Esophagus muscularis mucosa (tissue), 4 donors: ENCODE results near the gene TRIP11. TPM values are rescaled to one million over a fixed set of nuclear protein-coding genes. Genes with fewer than 3 reads are reported as not detected.

Experiments used
- DNase-seq: peaks from one replicate; pipeline ENCODE4 v3.0.0-alpha.2; 2017; ENCODE audit errors: extremely low spot score
- H3K27ac ChIP-seq, 4 donors: fragments of 200-600 bp; sonication (generic); replicated peaks in 1 of 4; 1 replicate in 3 of 4; 2 replicates in 1 of 4; pipeline ENCODE4 v1.5.1; 2016 to 2019; ENCODE audit warnings: mild to moderate bottlenecking in 1 of 4
- H3K27me3 ChIP-seq, 4 donors: fragments of 200-600 bp; sonication (generic); one replicate each; pipeline versions ENCODE4 v1.5.1 to v1.6.0; 2016 to 2019
- H3K36me3 ChIP-seq, 4 donors: fragments of 200-600 bp; sonication (generic); one replicate each; pipeline ENCODE4 v1.5.1; 2016 to 2019
- H3K4me1 ChIP-seq, 4 donors: fragments of 200-600 bp; sonication (generic); one replicate each; pipeline ENCODE4 v1.5.1; 2016 to 2019
- H3K4me3 ChIP-seq, 4 donors: fragments of 200-600 bp; sonication (generic); 1 replicate in 2 of 4; 2 replicates in 2 of 4; pipeline ENCODE4 v1.5.1; 2016 to 2019; ENCODE audit warnings: mild to moderate bottlenecking in 4 of 4, moderate library complexity in 1 of 4
- H3K9me3 ChIP-seq, 4 donors: fragments of 200-600 bp; sonication (generic); 1 replicate in 3 of 4; 2 replicates in 1 of 4; pipeline ENCODE4 v1.5.1; 2016 to 2019
- EP300 ChIP-seq: sonication (generic); formaldehyde crosslinking; IDR thresholded peaks from one replicate; pipeline ENCODE4 v1.6.1; 2017; ENCODE audit warnings: antibody characterized with exemption
- POLR2A ChIP-seq: fragments of 450-650 bp; IDR thresholded peaks from one replicate; pipeline ENCODE4 v1.6.1; 2017; ENCODE audit warnings: antibody characterized with exemption, moderate library complexity, mild to moderate bottlenecking, low read depth
- POLR2AphosphoS5 ChIP-seq, 2 donors: sonication (generic); formaldehyde crosslinking; IDR thresholded peaks; one replicate each; pipeline ENCODE4 v1.6.1; 2017; ENCODE audit warnings: antibody characterized with exemption in 2 of 2
- WGBS: methylation state at CpG from one replicate; pipeline ENCODE4 v1.1.5; 2018; 5-methylcytosine and 5-hydroxymethylcytosine counted together
- intact Hi-C: fragments of 100-400 bp; cut with DNase I; formaldehyde crosslinking; loops from one replicate; pipeline ENCODE4 v1.15.1; 2023
- total RNA-seq, 4 donors: library from RNA; depleted of rRNA; stranded (reverse); fragments of >200 nt; gene quantifications; one replicate each; pipeline versions ENCODE4 v1.1.0 to v1.2.1, GENCODE V29; 2016
- TF ChIP-seq, protein P1 (sequence below), 3 experiments: fragments of 200-600 bp in 2 of 3; fragments of 450-650 bp in 1 of 3; sonication (generic) in 2 of 3; IDR thresholded peaks; one replicate each; pipeline ENCODE4 v1.5.1; 2017 to 2019; ENCODE audit warnings: antibody characterized with exemption in 3 of 3, mild to moderate bottlenecking in 2 of 3, moderate library complexity in 1 of 3

TRIP11 gene
- total RNA-seq, 4 donors from 2014 or later, result 24.0 to 36.2 (median 29.6) TPM

DNA sequence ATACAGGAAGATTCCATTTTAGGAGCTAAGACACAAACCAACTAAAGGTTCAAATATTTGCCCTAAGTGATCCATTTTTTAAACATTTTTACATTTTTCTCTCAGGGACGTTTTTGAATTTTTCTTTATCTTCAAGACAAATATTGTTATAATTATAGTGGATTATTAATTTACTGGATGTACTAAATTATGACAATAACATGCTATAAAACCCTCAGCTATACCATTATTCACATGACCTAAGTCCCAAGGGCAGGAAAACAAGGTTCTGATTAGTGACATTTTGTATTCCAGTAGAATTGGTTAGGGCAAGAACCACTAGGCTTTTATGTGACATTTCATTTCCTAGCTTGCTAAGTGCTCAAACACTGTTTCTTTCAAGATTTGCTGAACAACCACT, 75.8 kb downstream of the TRIP11 start:
- TF ChIP-seq, protein P1, sequence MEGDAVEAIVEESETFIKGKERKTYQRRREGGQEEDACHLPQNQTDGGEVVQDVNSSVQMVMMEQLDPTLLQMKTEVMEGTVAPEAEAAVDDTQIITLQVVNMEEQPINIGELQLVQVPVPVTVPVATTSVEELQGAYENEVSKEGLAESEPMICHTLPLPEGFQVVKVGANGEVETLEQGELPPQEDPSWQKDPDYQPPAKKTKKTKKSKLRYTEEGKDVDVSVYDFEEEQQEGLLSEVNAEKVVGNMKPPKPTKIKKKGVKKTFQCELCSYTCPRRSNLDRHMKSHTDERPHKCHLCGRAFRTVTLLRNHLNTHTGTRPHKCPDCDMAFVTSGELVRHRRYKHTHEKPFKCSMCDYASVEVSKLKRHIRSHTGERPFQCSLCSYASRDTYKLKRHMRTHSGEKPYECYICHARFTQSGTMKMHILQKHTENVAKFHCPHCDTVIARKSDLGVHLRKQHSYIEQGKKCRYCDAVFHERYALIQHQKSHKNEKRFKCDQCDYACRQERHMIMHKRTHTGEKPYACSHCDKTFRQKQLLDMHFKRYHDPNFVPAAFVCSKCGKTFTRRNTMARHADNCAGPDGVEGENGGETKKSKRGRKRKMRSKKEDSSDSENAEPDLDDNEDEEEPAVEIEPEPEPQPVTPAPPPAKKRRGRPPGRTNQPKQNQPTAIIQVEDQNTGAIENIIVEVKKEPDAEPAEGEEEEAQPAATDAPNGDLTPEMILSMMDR (IDR thresholded peaks at IDR 0.05), result no peak
- TF ChIP-seq POLR2AphosphoS5 (IDR thresholded peaks at IDR 0.05) (no peak), POLR2A (no peak), EP300 (no peak)
- Histone ChIP-seq H3K4me1 (no peaks in the 10 kb centered on the region), H3K27me3 (no peaks in the 10 kb centered on the region), H3K4me3 (no peak overlapping the region), H3K36me3 (peaks cover 8 to 19% (median 14%) of the 10 kb centered on the region in 4 donors), H3K27ac (no peak overlapping the region), H3K9me3 (no peaks in the 10 kb centered on the region)
- no peak for DNase-seq
- WGBS, result 67% methylated on average over 1 of the region's 1 CpG
- intact Hi-C loops, result no loop called here

DNA sequence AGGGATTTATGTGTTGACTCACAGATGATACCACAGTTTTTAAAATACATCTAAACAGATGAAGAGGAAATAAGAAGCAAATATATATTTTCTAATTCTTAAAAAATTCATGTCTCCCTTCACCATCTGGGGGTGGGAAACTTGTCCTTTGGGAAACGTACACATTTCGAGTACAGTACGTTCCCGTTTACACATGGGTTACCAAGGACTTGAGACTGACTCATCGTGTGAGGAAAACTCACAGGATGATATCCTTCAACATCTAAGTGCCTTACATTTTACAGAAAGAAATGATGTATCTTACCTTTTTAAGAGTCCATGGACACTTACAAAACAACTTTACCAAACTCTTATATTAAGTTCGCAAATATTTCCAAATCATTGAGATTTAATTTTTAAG, 76.4 kb downstream of the TRIP11 start:
- 55% methylated on average over 6 of the region's 6 CpGs for WGBS
- no peak for DNase-seq
- TF ChIP-seq, protein P1 (IDR thresholded peaks at IDR 0.05), result no peak
- TF ChIP-seq POLR2AphosphoS5 (IDR thresholded peaks at IDR 0.05), result peak; percentile 24 to 53
- H3K9me3 ChIP-seq, result no peaks in the 10 kb centered on the region
- no peaks in the 10 kb centered on the region for H3K27me3 ChIP-seq
- H3K4me1 ChIP-seq, result no peaks in the 10 kb centered on the region
- peaks cover 3 to 13% (median 9%) of the 10 kb centered on the region in 4 donors for H3K36me3 ChIP-seq
- H3K27ac ChIP-seq, result no peak overlapping the region
- H3K4me3 ChIP-seq, result no peak overlapping the region
- intact Hi-C loops, result no loop called here

DNA sequence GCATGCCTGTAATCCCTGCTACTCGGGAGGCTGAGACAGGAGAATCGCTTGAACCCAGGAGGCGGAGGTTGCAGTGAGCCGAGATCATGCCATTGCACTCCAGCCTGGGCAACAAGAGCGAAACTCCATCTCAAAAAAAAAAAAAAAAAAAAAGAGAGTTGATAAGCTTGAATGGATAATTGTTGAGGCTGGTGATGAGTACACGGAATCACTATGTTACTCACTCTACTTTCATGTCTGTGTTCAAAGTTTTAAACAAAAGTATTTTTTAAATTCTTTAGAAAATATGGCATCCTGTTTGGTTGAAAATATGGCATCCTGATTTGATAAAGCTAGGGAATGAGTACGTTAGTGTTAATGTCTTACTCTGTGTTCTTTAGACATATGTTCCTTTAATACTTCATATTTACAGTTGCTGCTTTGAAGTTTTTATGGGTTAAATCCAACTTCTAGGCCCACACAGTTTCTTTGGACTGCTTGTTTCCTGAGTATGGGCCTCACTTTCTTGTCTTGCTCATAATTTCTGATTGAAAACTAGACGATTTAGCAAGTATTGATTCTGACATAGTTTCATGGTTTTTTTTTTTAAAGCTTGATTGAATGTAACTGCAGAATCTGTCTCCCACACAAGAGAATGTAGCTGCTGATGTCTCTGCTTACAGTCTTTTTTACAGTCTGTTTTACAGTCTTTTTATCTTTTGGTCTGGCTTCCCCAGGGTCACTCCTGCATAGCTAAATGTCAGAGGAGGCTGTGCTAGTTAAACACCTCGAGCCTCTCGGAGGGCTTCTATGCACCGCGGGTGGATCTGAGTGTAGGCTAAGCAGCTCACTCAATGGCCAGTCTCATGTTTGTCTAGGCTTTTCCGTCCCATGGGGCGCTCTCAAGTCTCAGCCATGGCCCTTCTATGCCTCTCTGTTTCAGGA, 78.3 kb downstream of the TRIP11 start:
- no peak overlapping the region for H3K4me3 ChIP-seq
- H3K36me3 ChIP-seq, result no peaks in the 10 kb centered on the region
- WGBS, result 69% methylated on average over 14 of the region's 14 CpGs
- peaks cover 0 to 2% (median 0%) of the 10 kb centered on the region in 4 donors for H3K27me3 ChIP-seq
- H3K27ac ChIP-seq, result no peak overlapping the region
- no peaks in the 10 kb centered on the region for H3K4me1 ChIP-seq
- TF ChIP-seq POLR2A (no peak), POLR2AphosphoS5 (IDR thresholded peaks at IDR 0.05) (no peak), EP300 (no peak)
- TF ChIP-seq, protein P1 (IDR thresholded peaks at IDR 0.05), result no peak
- DNase-seq, result no peak
- intact Hi-C loops, result no loop called here
- no peaks in the 10 kb centered on the region for H3K9me3 ChIP-seq

DNA sequence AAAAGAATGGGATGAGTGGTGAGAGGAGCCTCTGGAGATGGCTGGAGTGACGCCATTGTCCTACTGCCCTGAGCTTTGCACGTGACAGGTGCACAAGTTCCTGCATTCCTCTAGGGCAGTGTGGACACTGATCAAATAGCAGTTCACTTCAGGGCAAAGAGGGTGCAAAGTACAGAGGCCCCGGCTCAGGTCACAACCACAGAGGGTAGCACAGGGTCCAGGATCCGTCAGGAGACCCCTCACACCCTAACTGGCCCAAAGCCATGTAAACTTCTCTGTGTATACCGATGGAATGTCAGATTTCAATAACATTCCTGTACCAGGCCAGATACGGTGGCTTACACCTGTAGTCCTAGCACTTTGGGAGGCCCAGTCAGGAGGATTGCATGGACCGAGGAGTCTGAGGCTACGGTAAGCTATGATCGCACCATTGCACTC, 82.0 kb downstream of the TRIP11 start:
- peaks cover 0 to 5% (median 0%) of the 10 kb centered on the region in 4 donors for H3K27me3 ChIP-seq
- WGBS, result 87% methylated on average over 8 of the region's 9 CpGs
- no peaks in the 10 kb centered on the region for H3K4me1 ChIP-seq
- intact Hi-C loops, result no loop called here
- DNase-seq, result peak; percentile 57
- no peaks in the 10 kb centered on the region for H3K36me3 ChIP-seq
- H3K9me3 ChIP-seq, result no peaks in the 10 kb centered on the region
- no peak overlapping the region for H3K27ac ChIP-seq
- H3K4me3 ChIP-seq, result no peak overlapping the region
- TF ChIP-seq, protein P1 (IDR thresholded peaks at IDR 0.05), result no peak
